SK-N-SH (cell line): ENCODE measurements around the gene CCDC54. TPM values are rescaled to one million over a fixed set of nuclear protein-coding genes. Genes with fewer than 3 reads are reported as not detected.

ENCODE experiments used
- CTCF ChIA-PET: fragments of 300-600, 350-600 bp; formaldehyde crosslinking; extraction: SDS; loops from one replicate; lab custom pipeline; 2021; lab: Yijun Ruan, JAX
- POLR2A ChIA-PET: fragments of 350-600 bp; sonication (Branson Sonifier 250); formaldehyde crosslinking; extraction: SDS; loops from one replicate; lab custom pipeline; 2020; ENCODE audit warnings: antibody characterized with exemption, inconsistent platforms; lab: Yijun Ruan, JAX
- DNase-seq: peaks from one replicate; pipeline ENCODE4 v3.0.0; 2012
- H2AFZ ChIP-seq: fragments of 200-600 bp; sonication (generic); 2 replicates; pipeline ENCODE4 v1.8.1; 2016; ENCODE audit warnings: antibody characterized with exemption, mild to moderate bottlenecking, low read depth
- H3F3A ChIP-seq: fragments of 200-600 bp; sonication (generic); replicated peaks from 2 replicates; pipeline ENCODE3; 2016; ENCODE audit warnings: antibody characterized with exemption, mild to moderate bottlenecking; ENCODE audit not compliant: insufficient read depth
- H3K27ac ChIP-seq, 2 experiments: fragments of 200-500 bp in 1 of 2; fragments of 200-600 bp in 1 of 2; sonication (Bioruptor generic) in 1 of 2; sonication (generic), shearing (Covaris generic) in 1 of 2; 2 replicates each; pipeline versions ENCODE4 v1.5.1 to v1.6.1; 2014 to 2016; ENCODE audit warnings: low read depth in 2 of 2, inconsistent platforms in 1 of 2, low read length in 1 of 2, mild to moderate bottlenecking in 1 of 2, mixed read lengths in 1 of 2
- H3K27me3 ChIP-seq: fragments of 200-600 bp; sonication (generic), shearing (Covaris generic); 2 replicates; pipeline ENCODE4 v1.6.1; 2016; ENCODE audit warnings: mixed run types; ENCODE audit not compliant: insufficient read depth
- H3K36me3 ChIP-seq, 2 experiments: fragments of 200-500 bp in 1 of 2; fragments of 200-600 bp in 1 of 2; sonication (Bioruptor generic) in 1 of 2; sonication (generic) in 1 of 2; replicated peaks in 1 of 2; 2 replicates each; pipeline versions ENCODE3 to v1.5.1; 2014 to 2016; ENCODE audit warnings: low read length in 1 of 2, mild to moderate bottlenecking in 1 of 2; ENCODE audit not compliant: insufficient read depth in 2 of 2, control insufficient read depth in 1 of 2
- H3K4me1 ChIP-seq, 2 experiments: fragments of 200-500 bp in 1 of 2; fragments of 200-600 bp in 1 of 2; sonication (Bioruptor generic) in 1 of 2; sonication (generic), shearing (Covaris generic) in 1 of 2; 2 replicates each; pipeline versions ENCODE4 v1.5.1 to v1.6.1; 2014 to 2016; ENCODE audit warnings: low read depth in 1 of 2, low read length in 1 of 2, mixed run types in 1 of 2; ENCODE audit not compliant: insufficient read depth in 2 of 2, control insufficient read depth in 1 of 2
- H3K4me2 ChIP-seq: fragments of 200-600 bp; sonication (generic), shearing (Covaris generic); 2 replicates; pipeline ENCODE4 v1.6.1; 2017; ENCODE audit warnings: mixed run types
- H3K4me3 ChIP-seq, 2 experiments: fragments of 200-500 bp in 1 of 2; fragments of 200-600 bp in 1 of 2; sonication (Bioruptor generic) in 1 of 2; sonication (generic), shearing (Covaris generic) in 1 of 2; 2 replicates each; pipeline versions ENCODE4 v1.5.1 to v1.8.1; 2014 to 2016; ENCODE audit warnings: low read depth in 2 of 2, inconsistent platforms in 1 of 2, low read length in 1 of 2, mild to moderate bottlenecking in 1 of 2, mixed read lengths in 1 of 2, moderate library complexity in 1 of 2
- H3K79me2 ChIP-seq: fragments of 200-600 bp; sonication (generic); 2 replicates; pipeline ENCODE4 v1.8.1; 2017; ENCODE audit warnings: mild to moderate bottlenecking; ENCODE audit not compliant: insufficient read depth
- H3K9ac ChIP-seq: fragments of 200-600 bp; sonication (generic); 2 replicates; pipeline ENCODE4 v1.6.1; 2017; ENCODE audit warnings: mixed run types
- H3K9me2 ChIP-seq: fragments of 200-600 bp; sonication (generic); 2 replicates; pipeline ENCODE4 v1.6.1; 2017; ENCODE audit warnings: mixed run types
- H3K9me3 ChIP-seq: fragments of 200-600 bp; sonication (generic); 2 replicates; pipeline ENCODE4 v1.6.1; 2017; ENCODE audit warnings: mixed run types, mild to moderate bottlenecking, moderate library complexity
- H4K20me1 ChIP-seq: fragments of 200-600 bp; sonication (generic); 2 replicates; pipeline ENCODE4 v1.6.1; 2017; ENCODE audit warnings: mild to moderate bottlenecking, mixed run types; ENCODE audit not compliant: insufficient read depth
- CHD2 ChIP-seq: fragments of 150-350 bp; IDR thresholded peaks from 2 replicates; pipeline ENCODE4 v1.6.1; 2018; ENCODE audit warnings: low read length; ENCODE audit not compliant: partially characterized antibody
- EP300 ChIP-seq, 2 experiments: IDR thresholded peaks; 2 replicates each; pipeline versions ENCODE4 v1.4.0 to v1.6.1; 2012; ENCODE audit warnings: borderline replicate concordance in 1 of 2, low read depth in 1 of 2, low read length in 1 of 2
- GABPA ChIP-seq: IDR thresholded peaks from 2 replicates; pipeline ENCODE4 v1.4.0; 2012; ENCODE audit warnings: low read depth, mild to moderate bottlenecking
- GATA2 ChIP-seq: sonication (generic); formaldehyde crosslinking; IDR thresholded peaks from 2 replicates; pipeline ENCODE4 v1.5.0; 2020; ENCODE audit warnings: mild to moderate bottlenecking, missing genetic modification reagents
- NRF1 ChIP-seq: IDR thresholded peaks from 2 replicates; pipeline ENCODE4 v1.6.1; 2012; ENCODE audit warnings: low read depth, mild to moderate bottlenecking, low read length
- POLR2AphosphoS5 ChIP-seq: IDR thresholded peaks from 2 replicates; pipeline ENCODE4 v1.6.1; 2012; ENCODE audit warnings: low read depth, low read length
- REST ChIP-seq: IDR thresholded peaks from 2 replicates; pipeline ENCODE4 v1.6.1; 2012; ENCODE audit warnings: mild to moderate bottlenecking, low read depth, low read length, moderate library complexity
- RXRA ChIP-seq: IDR thresholded peaks from 2 replicates; pipeline ENCODE4 v1.4.0; 2012; ENCODE audit warnings: low read depth, mild to moderate bottlenecking, borderline replicate concordance
- SMC3 ChIP-seq: IDR thresholded peaks from 2 replicates; pipeline ENCODE4 v1.6.1; 2012; ENCODE audit warnings: low read depth, low read length, improper control_type of control experiment
- TCF12 ChIP-seq: IDR thresholded peaks from 2 replicates; pipeline ENCODE4 v1.4.0; 2012
- TEAD4 ChIP-seq: IDR thresholded peaks from 2 replicates; pipeline ENCODE4 v1.4.0; 2012; ENCODE audit warnings: mild to moderate bottlenecking, borderline replicate concordance; ENCODE audit not compliant: insufficient read depth
- WGBS: methylation state at CpG from one replicate; pipeline ENCODE4 v1.1.6; 2017; ENCODE audit warnings: low lambda C conversion rate; 5-methylcytosine and 5-hydroxymethylcytosine counted together
- polyA plus RNA-seq, 3 experiments: library from polyadenylated mRNA; depleted of rRNA; stranded (reverse); fragments of >200 nt; gene quantifications; 2 replicates each; pipeline ENCODE4 v1.2.3, GENCODE V29; 2012
- TF ChIP-seq, protein P1 (sequence below): IDR thresholded peaks from 2 replicates; pipeline ENCODE4 v1.4.0; 2012; ENCODE audit warnings: low read depth, borderline replicate concordance
- TF ChIP-seq, protein P2 (sequence below): IDR thresholded peaks from 2 replicates; pipeline ENCODE4 v1.4.0; 2012; ENCODE audit warnings: low read depth

CCDC54 gene
- polyA plus RNA-seq, 1 of the 3 experiments (the other 2 are of a cell fraction) = not detected

DNA sequence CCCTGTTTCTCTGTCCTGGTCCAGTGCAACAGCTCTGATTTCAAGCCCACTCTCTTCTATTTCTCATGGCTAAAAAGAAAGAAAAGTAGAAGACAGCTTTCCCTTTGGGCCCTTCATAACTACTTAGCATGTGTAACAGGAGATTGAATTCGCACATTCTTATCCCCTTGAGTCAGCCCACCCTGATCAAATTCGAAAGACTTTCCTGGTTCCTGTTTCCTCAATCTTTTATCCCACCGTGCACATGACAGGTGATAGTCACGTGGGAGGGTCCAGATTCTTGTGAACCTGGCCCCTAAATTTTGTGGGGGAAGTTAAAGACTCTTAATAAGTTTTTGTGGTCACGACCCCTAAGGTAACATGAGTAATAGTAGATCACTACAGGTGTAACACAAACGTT, 4.7 kb upstream of the CCDC54 start:
- no peaks in the 10 kb centered on the region for H3K79me2 ChIP-seq
- TF ChIP-seq TEAD4 (no peak), CHD2 (no peak), RXRA (no peak), GABPA (no peak)
- TF ChIP-seq, protein P1, sequence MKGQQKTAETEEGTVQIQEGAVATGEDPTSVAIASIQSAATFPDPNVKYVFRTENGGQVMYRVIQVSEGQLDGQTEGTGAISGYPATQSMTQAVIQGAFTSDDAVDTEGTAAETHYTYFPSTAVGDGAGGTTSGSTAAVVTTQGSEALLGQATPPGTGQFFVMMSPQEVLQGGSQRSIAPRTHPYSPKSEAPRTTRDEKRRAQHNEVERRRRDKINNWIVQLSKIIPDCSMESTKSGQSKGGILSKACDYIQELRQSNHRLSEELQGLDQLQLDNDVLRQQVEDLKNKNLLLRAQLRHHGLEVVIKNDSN = no peak
- no peak for DNase-seq
- H3K36me3 ChIP-seq = no peaks in the 10 kb centered on the region
- H3K9me2 ChIP-seq = no peaks in the 10 kb centered on the region
- H2AFZ ChIP-seq = no peak overlapping the region
- no peaks in the 10 kb centered on the region for H3K27me3 ChIP-seq
- H3K9ac ChIP-seq = no peak overlapping the region
- H3K4me3 ChIP-seq = no peak overlapping the region
- no peaks in the 10 kb centered on the region for H3F3A ChIP-seq
- H3K4me1 ChIP-seq = no peaks in the 10 kb centered on the region
- ChIA-PET POLR2A (no interaction called here), CTCF (interaction anchor here (1.2 kb wide), 1 partner anchor 88 kb away, joined by 3 read pairs; no protein-coding TSS in a partner anchor)
- H4K20me1 ChIP-seq = no peaks in the 10 kb centered on the region
- H3K9me3 ChIP-seq = no peaks in the 10 kb centered on the region
- WGBS = 69% methylated on average over 6 of the region's 6 CpGs
- H3K4me2 ChIP-seq = no peak overlapping the region
- no peak overlapping the region for H3K27ac ChIP-seq

DNA sequence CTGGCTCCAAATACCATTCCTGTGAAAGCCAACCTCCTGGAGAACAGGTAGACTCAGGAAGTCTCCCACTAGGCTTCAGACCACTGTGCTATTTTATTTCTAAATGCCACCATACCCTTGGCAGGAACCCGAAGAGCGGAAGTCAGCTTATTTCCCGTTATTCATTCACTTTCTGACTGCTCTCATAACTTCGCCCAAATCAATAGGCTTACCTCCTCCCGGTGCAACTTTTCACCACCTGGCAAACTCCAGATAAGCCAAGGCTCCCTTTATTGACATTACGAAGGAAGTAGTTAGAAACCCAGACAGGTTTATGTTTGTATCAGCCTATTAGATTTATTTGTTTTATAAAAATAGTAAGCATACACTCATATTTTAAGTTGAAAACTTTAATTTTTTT, 3.3 kb upstream of the CCDC54 start:
- 85% methylated on average over 6 of the region's 6 CpGs for WGBS
- no peak overlapping the region for H3K27ac ChIP-seq
- POLR2A ChIA-PET = no interaction called here
- no peaks in the 10 kb centered on the region for H3K9me3 ChIP-seq
- H3K27me3 ChIP-seq = no peaks in the 10 kb centered on the region
- H3K4me1 ChIP-seq = no peaks in the 10 kb centered on the region
- no peak overlapping the region for H2AFZ ChIP-seq
- H3K9me2 ChIP-seq = no peaks in the 10 kb centered on the region
- H3F3A ChIP-seq = no peaks in the 10 kb centered on the region
- TF ChIP-seq GABPA (no peak), POLR2AphosphoS5 (no peak), EP300 (IDR thresholded peaks at IDR 0.05; ENCODE audit: borderline replicate concordance in 1 of 2, low read depth in 1 of 2, low read length in 1 of 2) (no peak), TCF12 (no peak)
- no peaks in the 10 kb centered on the region for H3K79me2 ChIP-seq
- no peak for DNase-seq
- CTCF ChIA-PET = interaction anchor here (1.2 kb wide), 1 partner anchor 89 kb away, joined by 3 read pairs; no protein-coding TSS in a partner anchor
- H3K36me3 ChIP-seq = no peaks in the 10 kb centered on the region
- no peak overlapping the region for H3K9ac ChIP-seq
- no peaks in the 10 kb centered on the region for H4K20me1 ChIP-seq
- no peak overlapping the region for H3K4me2 ChIP-seq
- H3K4me3 ChIP-seq = no peak overlapping the region

GRCh38 chr3:107375682-107376081, 1.6 kb upstream of the CCDC54 start:
- H4K20me1 ChIP-seq = no peaks in the 10 kb centered on the region
- H2AFZ ChIP-seq = no peak overlapping the region
- H3K36me3 ChIP-seq = no peaks in the 10 kb centered on the region
- no peak for DNase-seq
- H3K79me2 ChIP-seq = no peaks in the 10 kb centered on the region
- CTCF ChIA-PET = no interaction called here
- POLR2A ChIA-PET = no interaction called here
- no peaks in the 10 kb centered on the region for H3K27me3 ChIP-seq
- H3K9ac ChIP-seq = no peak overlapping the region
- H3K9me3 ChIP-seq = no peaks in the 10 kb centered on the region
- no peaks in the 10 kb centered on the region for H3K4me1 ChIP-seq
- H3K4me2 ChIP-seq = no peak overlapping the region
- 69% methylated on average over 2 of the region's 2 CpGs for WGBS
- no peaks in the 10 kb centered on the region for H3F3A ChIP-seq
- no peak overlapping the region for H3K27ac ChIP-seq
- TF ChIP-seq, protein P2, sequence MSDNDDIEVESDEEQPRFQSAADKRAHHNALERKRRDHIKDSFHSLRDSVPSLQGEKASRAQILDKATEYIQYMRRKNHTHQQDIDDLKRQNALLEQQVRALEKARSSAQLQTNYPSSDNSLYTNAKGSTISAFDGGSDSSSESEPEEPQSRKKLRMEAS = no peak
- no peak for TF ChIP-seq NRF1
- no peak for TF ChIP-seq GATA2 (CRISPR knock-in tag)
- TF ChIP-seq SMC3 = no peak
- TF ChIP-seq REST = no peak
- no peaks in the 10 kb centered on the region for H3K9me2 ChIP-seq
- no peak overlapping the region for H3K4me3 ChIP-seq
